ENCODE results near the gene TMEM271.

TMEM271 gene

GRCh38 chr4:624705-625590 lies 48.9 kb upstream of the TMEM271 start, which contains the start of gene PDE6B:
Gene PDE6B, plus strand, starts transcription at chr4:625573. Its CDS starts 54 bp downstream, at chr4:625627.
- TF ChIP-seq CSDC2 (CRISPR knock-in tag; IDR thresholded peaks at IDR 0.05) (no peak), ZC3H10 (CRISPR knock-in tag; IDR thresholded peaks at IDR 0.05) (no peak), OSR1 (CRISPR knock-in tag; IDR thresholded peaks at IDR 0.05) (no peak), CREB5 (CRISPR knock-in tag; IDR thresholded peaks at IDR 0.05; ENCODE audit: low read depth) (no peak), POU6F1 (CRISPR knock-in tag; IDR thresholded peaks at IDR 0.05; ENCODE audit: borderline replicate concordance, low read depth) (no peak), CSRNP3 (CRISPR knock-in tag; IDR thresholded peaks at IDR 0.05) (no peak), RARB (CRISPR knock-in tag; IDR thresholded peaks at IDR 0.05) (no peak), TSHZ2 (CRISPR knock-in tag; IDR thresholded peaks at IDR 0.05) (no peak), ZFP30 (CRISPR knock-in tag; IDR thresholded peaks at IDR 0.05) (no peak), ISL1 (CRISPR knock-in tag; IDR thresholded peaks at IDR 0.05) (no peak), ARNTL (CRISPR knock-in tag; IDR thresholded peaks at IDR 0.05; ENCODE audit: borderline replicate concordance, low read depth) (no peak)
- ATAC-seq = no peak

GRCh38 chr4:623914-624566 lies 47.9 kb upstream of the TMEM271 start:
- no peak for ATAC-seq
- TF ChIP-seq TCF4 (CRISPR knock-in tag; IDR thresholded peaks at IDR 0.05; ENCODE audit: borderline replicate concordance) (no peak), RARB (CRISPR knock-in tag; IDR thresholded peaks at IDR 0.05) (no peak), BACH2 (CRISPR knock-in tag; IDR thresholded peaks at IDR 0.05; ENCODE audit: borderline replicate concordance) (no peak), CREB5 (CRISPR knock-in tag; IDR thresholded peaks at IDR 0.05; ENCODE audit: low read depth) (no peak), OSR1 (CRISPR knock-in tag; IDR thresholded peaks at IDR 0.05) (no peak)

GRCh38 chr4:622996-623913 lies 47.2 kb upstream of the TMEM271 start:
- ATAC-seq = no peak
- TF ChIP-seq CSDC2 (CRISPR knock-in tag; IDR thresholded peaks at IDR 0.05) (no peak), ZNF70 (CRISPR knock-in tag; IDR thresholded peaks at IDR 0.05) (no peak), ZNF565 (CRISPR knock-in tag; conservative IDR thresholded peaks at IDR 0.05; ENCODE audit: low read depth) (no peak), CREB5 (CRISPR knock-in tag; IDR thresholded peaks at IDR 0.05; ENCODE audit: low read depth) (no peak), ZFP30 (CRISPR knock-in tag; IDR thresholded peaks at IDR 0.05) (no peak), SNAI2 (CRISPR knock-in tag; IDR thresholded peaks at IDR 0.05) (no peak), GLIS3 (CRISPR knock-in tag; IDR thresholded peaks at IDR 0.05) (no peak), OSR1 (CRISPR knock-in tag; IDR thresholded peaks at IDR 0.05) (no peak), TSHZ2 (CRISPR knock-in tag; IDR thresholded peaks at IDR 0.05) (no peak), TOX (CRISPR knock-in tag; IDR thresholded peaks at IDR 0.05; ENCODE audit: borderline replicate concordance) (no peak), ZNF8 (CRISPR knock-in tag; IDR thresholded peaks at IDR 0.05) (no peak), RARB (CRISPR knock-in tag; IDR thresholded peaks at IDR 0.05) (no peak), ARNTL (CRISPR knock-in tag; IDR thresholded peaks at IDR 0.05; ENCODE audit: borderline replicate concordance, low read depth) (no peak)

Data from SK-N-SH treated with all-trans-retinoic acid at 6 μM for 48 hours (cell line).